D721Med (cell line): ENCODE measurements around the gene NCBP2.

Source experiments
- DNase-seq: peaks from one replicate; pipeline ENCODE4 v3.0.0; 2011; ENCODE audit warnings: low spot score; ENCODE audit not compliant: insufficient read length
- FAIRE-seq: peaks from 2 replicates; lab custom pipeline; 2011; peaks lifted over from hg19 to GRCh38; lab: Jason Lieb, UNC
- TF ChIP-seq, protein P1 (sequence below): IDR thresholded peaks from 2 replicates; pipeline ENCODE4 v1.5.1; 2012; ENCODE audit warnings: mild to moderate bottlenecking, control low read depth; ENCODE audit not compliant: insufficient read depth; ENCODE audit errors: missing control alignments

Gene NCBP2

GRCh38 chr3:196967412-196968232, 25.3 kb upstream of the NCBP2 start:
- TF ChIP-seq, protein P1, sequence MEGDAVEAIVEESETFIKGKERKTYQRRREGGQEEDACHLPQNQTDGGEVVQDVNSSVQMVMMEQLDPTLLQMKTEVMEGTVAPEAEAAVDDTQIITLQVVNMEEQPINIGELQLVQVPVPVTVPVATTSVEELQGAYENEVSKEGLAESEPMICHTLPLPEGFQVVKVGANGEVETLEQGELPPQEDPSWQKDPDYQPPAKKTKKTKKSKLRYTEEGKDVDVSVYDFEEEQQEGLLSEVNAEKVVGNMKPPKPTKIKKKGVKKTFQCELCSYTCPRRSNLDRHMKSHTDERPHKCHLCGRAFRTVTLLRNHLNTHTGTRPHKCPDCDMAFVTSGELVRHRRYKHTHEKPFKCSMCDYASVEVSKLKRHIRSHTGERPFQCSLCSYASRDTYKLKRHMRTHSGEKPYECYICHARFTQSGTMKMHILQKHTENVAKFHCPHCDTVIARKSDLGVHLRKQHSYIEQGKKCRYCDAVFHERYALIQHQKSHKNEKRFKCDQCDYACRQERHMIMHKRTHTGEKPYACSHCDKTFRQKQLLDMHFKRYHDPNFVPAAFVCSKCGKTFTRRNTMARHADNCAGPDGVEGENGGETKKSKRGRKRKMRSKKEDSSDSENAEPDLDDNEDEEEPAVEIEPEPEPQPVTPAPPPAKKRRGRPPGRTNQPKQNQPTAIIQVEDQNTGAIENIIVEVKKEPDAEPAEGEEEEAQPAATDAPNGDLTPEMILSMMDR = no peak
- DNase-seq (no peak), FAIRE-seq (no peak)

DNA sequence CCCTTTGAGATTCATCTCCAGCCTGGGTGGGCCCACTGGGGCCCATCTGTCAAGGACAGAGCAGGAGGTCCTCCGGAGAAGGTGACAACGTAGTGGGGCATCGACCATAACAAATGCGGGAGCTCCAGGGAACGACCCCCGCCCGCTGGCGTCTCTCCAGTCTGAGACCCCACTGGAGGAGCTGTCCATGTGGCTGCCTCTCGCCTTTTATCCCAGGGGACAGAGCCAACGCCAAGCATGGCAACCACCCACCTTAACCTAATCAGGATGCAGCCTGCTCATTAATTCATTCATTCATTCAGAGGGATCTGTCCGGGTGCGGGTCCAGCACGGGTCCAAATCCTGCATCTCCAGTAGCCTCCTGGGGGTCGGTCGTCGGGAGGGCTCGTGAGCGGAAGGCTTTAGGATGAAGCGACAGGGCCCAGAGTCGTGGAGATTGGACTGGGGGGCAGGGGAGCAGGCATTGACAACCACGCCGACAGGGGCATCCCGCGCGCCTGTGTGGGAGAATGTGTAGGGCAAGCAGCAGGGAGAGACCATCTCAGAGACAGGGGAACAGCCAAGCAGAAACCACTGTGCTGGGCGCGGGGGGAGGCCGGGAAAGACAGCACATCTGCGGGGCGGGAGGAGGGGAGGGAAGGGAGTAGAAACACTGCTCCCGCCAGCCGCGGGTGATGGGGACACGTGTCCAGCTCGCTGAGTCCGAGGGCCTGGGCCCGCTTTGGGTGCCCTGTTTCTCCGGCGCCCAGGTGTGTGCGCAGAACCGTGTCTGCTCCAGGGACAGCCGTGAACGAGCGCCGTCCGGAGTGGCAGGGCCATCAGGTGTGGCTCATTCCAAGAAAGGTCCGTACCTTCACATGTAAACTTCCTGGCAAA, 24.4 kb upstream of the NCBP2 start:
- TF ChIP-seq, protein P1 = no peak
- DNase-seq (no peak), FAIRE-seq (no peak)

- DNase-seq (no peak), FAIRE-seq (no peak)
- TF ChIP-seq, protein P1 = no peak
Measured at GRCh38 chr3:196965804-196966173, 23.5 kb upstream of the NCBP2 start.

DNA sequence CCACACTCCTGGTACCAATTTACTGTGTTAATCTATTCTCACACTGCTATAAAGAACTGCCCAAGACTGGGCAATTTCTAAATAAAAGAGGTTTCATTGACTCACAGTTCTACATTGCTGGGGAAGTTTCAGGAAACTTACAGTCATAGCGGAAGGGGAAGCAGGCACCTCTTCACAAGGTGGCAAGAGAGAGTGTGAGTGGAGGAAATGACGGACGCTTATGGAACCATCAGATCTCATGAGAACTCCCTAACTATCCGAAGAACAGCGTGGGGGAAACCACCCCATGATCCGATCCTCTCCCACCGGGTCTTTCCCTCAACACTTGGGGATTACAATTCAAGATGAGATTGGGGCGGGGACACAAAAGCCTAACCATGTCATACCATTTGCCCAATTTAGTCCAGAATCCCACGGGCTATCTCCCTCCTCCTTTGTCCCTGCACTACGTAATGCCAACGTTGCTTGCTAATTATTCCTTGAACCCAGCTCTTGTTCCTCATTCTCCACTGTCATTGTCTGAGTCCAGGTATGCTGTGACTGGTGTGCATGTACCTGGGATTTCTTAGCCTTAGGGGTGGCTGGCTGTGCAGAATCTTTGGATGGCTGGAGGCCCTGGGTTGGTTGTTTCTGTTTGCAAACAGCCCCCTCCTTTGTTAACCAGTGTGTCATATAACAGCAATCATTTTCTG, 22.9 kb upstream of the NCBP2 start:
- FAIRE-seq = no peak
- TF ChIP-seq, protein P1 = no peak
- no peak for DNase-seq

GRCh38 chr3:196963631-196963953, 21.3 kb upstream of the NCBP2 start:
- DNase-seq (no peak), FAIRE-seq (no peak)
- TF ChIP-seq, protein P1 = no peak

GRCh38 chr3:196962930-196963630, 20.8 kb upstream of the NCBP2 start:
- TF ChIP-seq, protein P1 = no peak
- no peak for FAIRE-seq
- DNase-seq = no peak
